Esophagus (tissue), 2 donors: ENCODE measurements around the gene FATE1. TPM values are rescaled to one million over a fixed set of nuclear protein-coding genes. Genes with fewer than 3 reads are reported as not detected.

ENCODE experiments used
- H3K27ac ChIP-seq, 2 donors: one replicate each; pipeline ENCODE4 v1.5.1; 2013; ENCODE audit warnings: low read depth in 2 of 2, mild to moderate bottlenecking in 2 of 2, inconsistent platforms in 1 of 2, low read length in 1 of 2, moderate library complexity in 1 of 2
- H3K27me3 ChIP-seq, 2 donors: one replicate each; pipeline ENCODE4 v1.6.1; 2013; ENCODE audit warnings: low read length in 2 of 2, control low read depth in 1 of 2, mild to moderate bottlenecking in 1 of 2; ENCODE audit not compliant: insufficient read depth in 2 of 2, control insufficient read depth in 1 of 2
- H3K36me3 ChIP-seq, 2 donors: one replicate each; pipeline ENCODE4 v1.6.1; 2013; ENCODE audit warnings: low read length in 1 of 2; ENCODE audit not compliant: control insufficient read depth in 2 of 2, insufficient read depth in 2 of 2
- H3K4me1 ChIP-seq, 2 donors: one replicate each; pipeline ENCODE4 v1.6.1; 2013; ENCODE audit warnings: low read length in 1 of 2; ENCODE audit not compliant: control insufficient read depth in 2 of 2, insufficient read depth in 2 of 2
- H3K4me3 ChIP-seq, 2 donors: one replicate each; pipeline ENCODE4 v1.5.1; 2013; ENCODE audit warnings: low read length in 2 of 2, mild to moderate bottlenecking in 2 of 2, low read depth in 1 of 2, moderate library complexity in 1 of 2
- H3K9me3 ChIP-seq, 2 donors: one replicate each; pipeline ENCODE4 v1.6.1; 2013; ENCODE audit warnings: mild to moderate bottlenecking in 2 of 2, low read depth in 1 of 2, low read length in 1 of 2, moderate library complexity in 1 of 2; ENCODE audit not compliant: control insufficient read depth in 2 of 2, insufficient read depth in 1 of 2
- WGBS, 2 donors: extraction: QIAGEN DNeasy Blood & Tissue Kit; methylation state at CpG; one replicate each; pipeline ENCODE4 v1.1.7; 2013; 5-methylcytosine and 5-hydroxymethylcytosine counted together
- polyA plus RNA-seq, 2 donors: library from polyadenylated mRNA; stranded (reverse); fragments of 200-250 nt; gene quantifications; one replicate each; pipeline ENCODE4 v1.2.3, GENCODE V29; 2013
- donor health status: healthy with polysubstance abuse.
- donor health status: Bipolar disorder and iron deficiency.

FATE1 gene
- polyA plus RNA-seq, 2 donors: not detected

- no peaks in the 10 kb centered on the region for H3K36me3 ChIP-seq
- no peaks in the 10 kb centered on the region for H3K4me1 ChIP-seq
- H3K9me3 ChIP-seq: no peaks in the 10 kb centered on the region
- WGBS, 2 donors: 92 to 96% methylated on average over 5 of the region's 5 CpGs
- H3K27ac ChIP-seq: no peak overlapping the region
- H3K4me3 ChIP-seq: no peak overlapping the region
- no peaks in the 10 kb centered on the region for H3K27me3 ChIP-seq
Observed at GRCh38 chrX:151750511-151750910, 34.7 kb downstream of the FATE1 start.

GRCh38 chrX:151752847-151753246 is 37.0 kb downstream of the FATE1 start:
- peaks cover 0 to 2% of the 10 kb centered on the region in 2 donors for H3K9me3 ChIP-seq
- no peak overlapping the region for H3K4me3 ChIP-seq
- no peaks in the 10 kb centered on the region for H3K4me1 ChIP-seq
- WGBS, 2 donors: 42 to 59% methylated on average over 5 of the region's 5 CpGs
- H3K36me3 ChIP-seq: no peaks in the 10 kb centered on the region
- no peaks in the 10 kb centered on the region for H3K27me3 ChIP-seq
- no peak overlapping the region for H3K27ac ChIP-seq

DNA sequence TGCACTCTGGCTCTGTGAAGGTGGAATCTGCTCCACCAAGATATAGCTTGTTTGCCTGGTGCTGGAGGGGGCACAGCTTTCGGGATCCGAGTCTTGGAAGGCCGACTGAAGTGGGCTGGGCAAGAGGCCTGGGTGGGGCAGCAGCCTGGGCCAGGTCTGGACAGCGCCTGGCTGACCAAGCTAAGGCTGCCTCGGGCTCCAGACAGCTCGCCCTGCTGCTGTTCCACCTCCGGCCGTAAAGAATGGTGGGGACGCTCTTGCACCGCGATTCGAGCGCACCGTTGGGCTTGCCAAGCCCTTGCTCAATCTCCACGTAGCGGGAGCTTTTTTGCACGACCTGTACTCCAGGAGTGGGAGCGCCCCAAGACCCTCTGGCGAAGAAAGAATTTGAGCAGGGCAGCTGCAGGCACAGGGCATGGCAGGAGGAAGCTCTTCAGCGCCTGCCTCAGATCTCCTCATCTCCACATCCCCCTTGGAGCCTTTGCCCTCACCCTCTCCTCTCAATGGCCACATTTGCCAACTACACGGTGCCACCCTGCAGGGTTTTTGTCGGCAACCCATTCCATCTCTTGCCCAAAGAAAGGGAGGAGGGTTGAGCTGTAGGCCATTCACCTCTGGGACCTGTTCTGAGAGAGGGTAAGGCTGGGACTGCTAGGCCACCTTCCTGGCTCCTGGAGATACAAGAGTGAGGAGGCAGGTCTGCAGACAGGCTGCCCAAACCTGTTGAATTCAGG is 37.6 kb downstream of the FATE1 start:
- H3K4me3 ChIP-seq: peak overlapping the region in 1 of 2 donors; percentile 9
- peaks cover 0 to 2% of the 10 kb centered on the region in 2 donors for H3K9me3 ChIP-seq
- H3K4me1 ChIP-seq: no peaks in the 10 kb centered on the region
- no peaks in the 10 kb centered on the region for H3K27me3 ChIP-seq
- H3K36me3 ChIP-seq: no peaks in the 10 kb centered on the region
- WGBS, 2 donors: 7 to 12% methylated on average over 22 of the region's 22 CpGs
- peak overlapping the region in 1 of 2 donors; percentile 23 for H3K27ac ChIP-seq

DNA sequence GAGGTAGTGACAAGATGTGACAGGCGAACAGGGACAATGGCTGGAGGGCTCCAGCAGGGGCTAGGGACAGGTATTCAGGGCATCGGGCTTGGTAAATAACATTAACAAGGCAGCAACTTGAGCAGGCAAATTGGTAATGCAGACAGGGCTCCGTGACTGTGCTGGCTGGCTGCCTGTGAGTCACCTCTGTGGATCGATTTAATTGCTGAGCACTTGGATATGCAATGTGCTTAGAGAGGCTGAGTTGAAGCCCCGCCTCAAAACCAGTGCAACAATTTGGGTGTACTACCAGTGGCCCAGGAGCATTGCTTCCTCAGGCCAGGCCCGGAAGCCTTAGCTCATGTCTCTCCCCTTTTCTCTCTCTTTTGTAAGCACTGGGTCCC is 38.2 kb downstream of the FATE1 start:
- no peaks in the 10 kb centered on the region for H3K27me3 ChIP-seq
- H3K36me3 ChIP-seq: no peaks in the 10 kb centered on the region
- no peaks in the 10 kb centered on the region for H3K4me1 ChIP-seq
- no peak overlapping the region for H3K4me3 ChIP-seq
- peak overlapping the region; percentile 23 to 45 for H3K27ac ChIP-seq
- peaks cover 0 to 2% of the 10 kb centered on the region in 2 donors for H3K9me3 ChIP-seq
- WGBS, 2 donors: 44 to 50% methylated on average over 6 of the region's 6 CpGs

DNA sequence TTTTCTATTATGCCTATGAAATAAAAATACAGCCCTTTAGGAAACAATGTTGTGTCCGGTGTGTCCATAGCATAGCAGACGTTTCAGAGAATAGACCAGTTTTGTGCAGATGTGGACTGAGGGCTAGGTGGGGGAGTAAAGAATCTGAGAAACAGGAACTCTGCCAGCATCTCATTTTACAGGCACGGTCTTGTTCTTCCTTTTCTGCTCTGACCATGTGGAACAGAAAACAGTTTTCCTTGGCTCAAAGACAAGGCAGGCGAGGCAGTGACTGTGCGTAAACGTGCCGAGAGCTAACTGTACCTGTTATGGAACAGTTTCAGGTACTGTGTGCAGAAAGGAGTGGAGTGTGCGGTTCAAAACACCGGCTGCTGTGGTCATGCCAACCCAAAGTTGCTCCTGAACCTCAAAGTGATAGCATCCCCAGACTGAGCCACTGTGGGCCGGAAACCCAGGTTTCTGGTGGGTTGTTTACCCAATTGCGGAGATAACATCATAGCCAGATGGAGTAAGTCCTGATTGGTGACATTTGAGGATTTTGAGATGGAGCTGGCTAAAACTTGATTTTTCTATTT is 38.9 kb downstream of the FATE1 start:
- H3K4me1 ChIP-seq: no peaks in the 10 kb centered on the region
- no peaks in the 10 kb centered on the region for H3K36me3 ChIP-seq
- peak overlapping the region in 1 of 2 donors; percentile 45 for H3K27ac ChIP-seq
- no peak overlapping the region for H3K4me3 ChIP-seq
- no peaks in the 10 kb centered on the region for H3K27me3 ChIP-seq
- H3K9me3 ChIP-seq: peaks cover 0 to 2% of the 10 kb centered on the region in 2 donors
- WGBS, 2 donors: 52 to 67% methylated on average over 11 of the region's 11 CpGs

DNA sequence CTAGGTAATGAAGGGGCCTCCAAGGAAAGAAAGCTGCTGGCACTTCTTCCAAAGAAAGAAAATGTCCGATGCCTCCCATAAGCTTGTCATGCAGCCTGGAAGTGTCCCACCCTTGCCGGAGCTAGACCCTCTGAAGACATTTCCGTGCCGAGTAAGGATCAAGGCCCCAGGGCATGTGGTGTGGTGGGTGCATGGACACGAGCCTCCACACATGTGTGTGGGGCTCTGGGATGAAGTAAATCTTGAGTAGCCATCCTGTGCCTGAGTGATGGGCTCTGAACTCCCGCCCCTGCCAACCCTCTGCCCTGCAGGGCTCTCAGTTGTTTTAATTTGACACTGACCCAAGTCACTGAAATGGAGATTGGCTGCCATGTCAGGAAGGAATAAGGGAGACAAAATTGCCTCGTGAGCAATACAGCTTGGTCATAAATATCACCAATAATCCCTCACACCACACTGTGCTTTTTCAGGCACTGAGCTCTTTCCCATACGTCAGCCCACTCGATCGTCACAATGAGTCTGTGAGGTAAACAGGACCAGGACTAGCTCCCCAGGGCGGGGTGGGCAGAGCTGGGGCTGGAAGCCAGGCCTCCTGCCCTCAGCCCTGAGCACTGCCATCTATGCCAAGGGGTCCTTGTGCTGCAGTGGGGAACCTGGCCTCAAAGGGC is 43.3 kb downstream of the FATE1 start:
- Histone ChIP-seq H3K4me1 (no peaks in the 10 kb centered on the region), H3K4me3 (no peak overlapping the region), H3K9me3 (peaks cover 0 to 2% of the 10 kb centered on the region in 2 donors), H3K27ac (no peak overlapping the region), H3K36me3 (no peaks in the 10 kb centered on the region), H3K27me3 (no peaks in the 10 kb centered on the region)
- WGBS, 2 donors: 83 to 89% methylated on average over 11 of the region's 11 CpGs

GRCh38 chrX:151762802-151763201 is 47.0 kb downstream of the FATE1 start:
- H3K36me3 ChIP-seq: no peaks in the 10 kb centered on the region
- H3K4me1 ChIP-seq: no peaks in the 10 kb centered on the region
- no peak overlapping the region for H3K4me3 ChIP-seq
- no peaks in the 10 kb centered on the region for H3K27me3 ChIP-seq
- H3K27ac ChIP-seq: no peak overlapping the region
- H3K9me3 ChIP-seq: no peaks in the 10 kb centered on the region
- WGBS, 2 donors: 54 to 58% methylated on average over 2 of the region's 2 CpGs

DNA sequence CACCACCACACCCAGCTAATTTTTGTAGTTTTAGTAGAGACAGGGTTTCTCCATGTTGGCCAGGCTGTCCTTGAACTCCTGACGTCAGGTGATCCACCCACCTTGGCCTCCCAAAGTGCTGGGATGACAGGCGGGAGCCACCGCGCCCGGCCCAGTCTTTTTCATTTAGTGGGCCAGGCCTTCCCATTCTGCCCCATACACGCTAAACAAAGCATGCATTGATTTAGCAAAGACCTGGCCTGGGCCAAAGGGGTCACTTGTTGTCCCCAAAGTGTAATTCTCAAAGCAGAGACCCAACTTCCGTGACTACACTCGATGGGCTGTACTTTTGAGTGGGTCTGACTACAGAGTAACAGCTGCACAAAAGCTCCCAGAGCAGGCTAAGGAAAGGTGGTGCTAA is 47.9 kb downstream of the FATE1 start:
- H3K36me3 ChIP-seq: no peaks in the 10 kb centered on the region
- no peak overlapping the region for H3K27ac ChIP-seq
- no peaks in the 10 kb centered on the region for H3K4me1 ChIP-seq
- no peaks in the 10 kb centered on the region for H3K27me3 ChIP-seq
- no peak overlapping the region for H3K4me3 ChIP-seq
- no peaks in the 10 kb centered on the region for H3K9me3 ChIP-seq
- WGBS, 2 donors: 89 to 96% methylated on average over 8 of the region's 8 CpGs

- Histone ChIP-seq H3K4me1 (no peaks in the 10 kb centered on the region), H3K27me3 (no peaks in the 10 kb centered on the region), H3K36me3 (no peaks in the 10 kb centered on the region), H3K4me3 (no peak overlapping the region), H3K27ac (no peak overlapping the region), H3K9me3 (no peaks in the 10 kb centered on the region)
- WGBS, 2 donors: 66 to 88% methylated on average over 2 of the region's 2 CpGs
Observed at GRCh38 chrX:151765026-151765425, 49.2 kb downstream of the FATE1 start.
